H9 (cell line): ENCODE data around the gene S100A7A. TPM values are rescaled to one million over a fixed set of nuclear protein-coding genes. Genes with fewer than 3 reads are reported as not detected.
A peak's percentile ranks its signal among the peaks of the same experiment; 100 is the strongest.

ENCODE experiments used
- DNase-seq: peaks from one replicate; pipeline ENCODE4 v3.0.0-alpha.2; 2017
- H2AFZ ChIP-seq: one replicate; pipeline ENCODE4 v1.6.1; 2013; ENCODE audit warnings: mild to moderate bottlenecking, low read length, control low read depth, moderate library complexity
- H2AK5ac ChIP-seq: 2 replicates; pipeline ENCODE4 v1.6.1; 2013; ENCODE audit warnings: low read length, control low read depth, mixed read lengths; ENCODE audit not compliant: insufficient read length
- H2BK120ac ChIP-seq: one replicate; pipeline ENCODE4 v1.6.1; 2013; ENCODE audit warnings: low read depth, mild to moderate bottlenecking, low read length, control low read depth, inconsistent platforms; ENCODE audit not compliant: poor library complexity, severe bottlenecking
- H2BK12ac ChIP-seq: 2 replicates; pipeline ENCODE4 v1.6.1; 2013; ENCODE audit warnings: low read length, control low read depth, mixed read lengths, low read depth; ENCODE audit not compliant: insufficient read length
- H2BK15ac ChIP-seq: 2 replicates; pipeline ENCODE4 v1.6.1; 2013; ENCODE audit warnings: low read depth, low read length, control low read depth
- H2BK20ac ChIP-seq: one replicate; pipeline ENCODE4 v1.6.1; 2013; ENCODE audit warnings: low read depth, mild to moderate bottlenecking, low read length, control low read depth, inconsistent platforms; ENCODE audit not compliant: poor library complexity, severe bottlenecking
- H2BK5ac ChIP-seq: 2 replicates; pipeline ENCODE4 v1.6.1; 2013; ENCODE audit warnings: low read length, control low read depth, mixed read lengths; ENCODE audit not compliant: insufficient read length
- H3K14ac ChIP-seq: 2 replicates; pipeline ENCODE4 v1.6.1; 2013; ENCODE audit warnings: low read length, control low read depth; ENCODE audit not compliant: insufficient read depth
- H3K18ac ChIP-seq: 2 replicates; pipeline ENCODE4 v1.6.1; 2013; ENCODE audit warnings: low read depth, mild to moderate bottlenecking, mixed read lengths, low read length, control low read depth; ENCODE audit not compliant: insufficient read length
- H3K23ac ChIP-seq: 2 replicates; pipeline ENCODE4 v1.6.1; 2013; ENCODE audit warnings: low read length, control low read depth, mixed read lengths, low read depth; ENCODE audit not compliant: insufficient read length
- H3K23me2 ChIP-seq: 2 replicates; pipeline ENCODE4 v1.6.1; 2013; ENCODE audit warnings: low read depth, mild to moderate bottlenecking, mixed read lengths, low read length, control low read depth; ENCODE audit not compliant: insufficient read length, poor library complexity, severe bottlenecking
- H3K27ac ChIP-seq: 2 replicates; pipeline ENCODE4 v1.5.1; 2013; ENCODE audit warnings: low read length, control low read depth, mixed read lengths, low read depth; ENCODE audit not compliant: insufficient read length
- H3K27me3 ChIP-seq: 2 replicates; pipeline ENCODE4 v1.6.1; 2013; ENCODE audit warnings: low read length, control low read depth, inconsistent platforms; ENCODE audit not compliant: insufficient read depth
- H3K4ac ChIP-seq: 2 replicates; pipeline ENCODE4 v1.6.1; 2013; ENCODE audit warnings: low read depth, mild to moderate bottlenecking, control low read depth, inconsistent platforms, low read length, moderate library complexity
- H3K4me1 ChIP-seq: 2 replicates; pipeline ENCODE4 v1.6.1; 2013; ENCODE audit warnings: low read length, control low read depth, inconsistent platforms; ENCODE audit not compliant: insufficient read depth
- H3K4me2 ChIP-seq: 2 replicates; pipeline ENCODE4 v1.6.1; 2013; ENCODE audit warnings: low read length, control low read depth, mixed read lengths; ENCODE audit not compliant: insufficient read length, insufficient read depth
- H3K56ac ChIP-seq: 2 replicates; pipeline ENCODE4 v1.6.1; 2013; ENCODE audit warnings: low read depth, mild to moderate bottlenecking, mixed read lengths, low read length, control low read depth; ENCODE audit not compliant: insufficient read length
- H3K79me1 ChIP-seq: 2 replicates; pipeline ENCODE4 v1.6.1; 2013; ENCODE audit warnings: low read depth, mild to moderate bottlenecking, moderate library complexity, low read length, control low read depth, inconsistent platforms; ENCODE audit not compliant: insufficient read depth, poor library complexity, severe bottlenecking
- H3K79me2 ChIP-seq: 2 replicates; pipeline ENCODE4 v1.6.1; 2013; ENCODE audit warnings: low read length, control low read depth, inconsistent platforms; ENCODE audit not compliant: insufficient read depth
- H3K9ac ChIP-seq: 2 replicates; pipeline ENCODE4 v1.6.1; 2013; ENCODE audit warnings: low read length, control low read depth, mixed read lengths; ENCODE audit not compliant: insufficient read length; ENCODE audit errors: extremely low read depth
- H3K9me3 ChIP-seq: one replicate; pipeline ENCODE4 v1.6.1; 2013; ENCODE audit warnings: low read depth, low read length, inconsistent platforms; ENCODE audit not compliant: control insufficient read depth
- H3T11ph ChIP-seq: one replicate; pipeline ENCODE4 v1.6.1; 2013; ENCODE audit warnings: mild to moderate bottlenecking, low read length, control low read depth, inconsistent platforms
- H4K20me1 ChIP-seq: one replicate; pipeline ENCODE4 v1.6.1; 2013; ENCODE audit not compliant: control insufficient read depth, insufficient read length, insufficient read depth
- H4K5ac ChIP-seq: 2 replicates; pipeline ENCODE4 v1.6.1; 2013; ENCODE audit warnings: low read depth, mild to moderate bottlenecking, mixed read lengths, low read length, control low read depth; ENCODE audit not compliant: insufficient read length
- H4K8ac ChIP-seq: replicated peaks from 2 replicates; pipeline ENCODE4 v1.6.1; 2013; ENCODE audit warnings: low read length, control low read depth, mixed read lengths, low read depth; ENCODE audit not compliant: insufficient read length
- H4K91ac ChIP-seq: 2 replicates; pipeline ENCODE4 v1.6.1; 2013; ENCODE audit warnings: low read depth, mild to moderate bottlenecking, moderate library complexity, mixed read lengths, low read length, control low read depth; ENCODE audit not compliant: insufficient read length
- H3K27ac Mint-ChIP-seq, 3 experiments: 2 replicates in 2 of 3; 3 replicates in 1 of 3; pipeline ENCODE4 v1.8.0; 2020 to 2021; ENCODE audit warnings: mixed read lengths in 3 of 3, mild to moderate bottlenecking in 1 of 3, moderate library complexity in 1 of 3
- H3K27me3 Mint-ChIP-seq: 2 replicates; pipeline ENCODE4 v1.8.0; 2021; ENCODE audit warnings: low read depth, mild to moderate bottlenecking, moderate library complexity, mixed read lengths
- H3K36me3 Mint-ChIP-seq, 3 experiments: 2 replicates in 2 of 3; 3 replicates in 1 of 3; pipeline ENCODE4 v1.8.0; 2020 to 2021; ENCODE audit warnings: low read depth in 3 of 3, mixed read lengths in 3 of 3; ENCODE audit not compliant: insufficient read depth in 1 of 3
- H3K4me1 Mint-ChIP-seq, 2 experiments: 2 replicates each; pipeline ENCODE4 v1.8.0; 2020; ENCODE audit warnings: mixed read lengths in 2 of 2
- H3K4me3 Mint-ChIP-seq, 2 experiments: 2 replicates in 1 of 2; 3 replicates in 1 of 2; pipeline ENCODE4 v1.8.0; 2020 to 2021; ENCODE audit warnings: mild to moderate bottlenecking in 2 of 2, mixed read lengths in 2 of 2, moderate library complexity in 1 of 2
- H3K9me3 Mint-ChIP-seq, 2 experiments: 2 replicates in 1 of 2; 3 replicates in 1 of 2; pipeline ENCODE4 v1.8.0; 2020; ENCODE audit warnings: mild to moderate bottlenecking in 2 of 2, mixed read lengths in 2 of 2, moderate library complexity in 1 of 2
- CTCF ChIP-seq: fragments of 200-600 bp; sonication (generic); conservative IDR thresholded peaks from 3 replicates; pipeline ENCODE4 v1.8.0; 2021; ENCODE audit warnings: antibody characterized with exemption, mild to moderate bottlenecking
- WGBS: extraction: QIAGEN DNeasy Blood & Tissue Kit; methylation state at CpG from one replicate; pipeline ENCODE4 v1.1.7; 2013; ENCODE audit warnings: missing lambda C conversion rate, low lambda C conversion rate, mixed read lengths; ENCODE audit not compliant: insufficient read length; ENCODE audit errors: extremely low coverage; 5-methylcytosine and 5-hydroxymethylcytosine counted together
- total RNA-seq: library from RNA; stranded (reverse); gene quantifications from 2 replicates; pipeline ENCODE4 v1.2.1, GENCODE V29; 2021

S100A7A gene
- total RNA-seq, 1 experiment from 2014 or later = not detected

GRCh38 chr1:153396461-153396860 is 19.9 kb upstream of the S100A7A start:
- no peak overlapping the region for H4K91ac ChIP-seq
- H3K23ac ChIP-seq = no peak overlapping the region
- H2AK5ac ChIP-seq = no peak overlapping the region
- Mint-ChIP-seq H3K27ac (no peak overlapping the region), H3K36me3 (no peaks in the 10 kb centered on the region; a peak in 1 of 7 replicates), H3K9me3 (no peaks in the 10 kb centered on the region), H3K4me1 (peaks cover 0 to 2% of the 10 kb centered on the region in 2 experiments; a peak in 1 of 4 replicates), H3K27me3 (peaks cover 9% of the 10 kb centered on the region), H3K4me3 (no peak overlapping the region)
- no peaks in the 10 kb centered on the region for H3K23me2 ChIP-seq
- no peak overlapping the region for H3K27ac ChIP-seq
- no CpG with 5 or more reads among the region's 6 CpGs for WGBS
- H3K4me1 ChIP-seq = no peaks in the 10 kb centered on the region
- no peak overlapping the region for H3K4me2 ChIP-seq
- H3K79me2 ChIP-seq = no peaks in the 10 kb centered on the region
- peak; percentile 4 for DNase-seq
- H3K27me3 ChIP-seq = no peaks in the 10 kb centered on the region
- H4K5ac ChIP-seq = no peak overlapping the region
- H3K14ac ChIP-seq = no peak overlapping the region; the same call in 1 of the 2 replicates
- H2BK120ac ChIP-seq = no peak overlapping the region
- no peaks in the 10 kb centered on the region for H4K20me1 ChIP-seq
- H4K8ac ChIP-seq = no peak overlapping the region
- no peak overlapping the region for H3K4ac ChIP-seq
- TF ChIP-seq CTCF = no peak
- H3K9ac ChIP-seq = no peak overlapping the region
- H3K18ac ChIP-seq = no peak overlapping the region
- H3K56ac ChIP-seq = no peak overlapping the region
- no peaks in the 10 kb centered on the region for H3K9me3 ChIP-seq
- no peak overlapping the region for H2BK15ac ChIP-seq
- no peak overlapping the region for H2AFZ ChIP-seq
- no peak overlapping the region for H3T11ph ChIP-seq
- H2BK12ac ChIP-seq = no peak overlapping the region
- H2BK5ac ChIP-seq = no peak overlapping the region
- H2BK20ac ChIP-seq = no peak overlapping the region
- H3K79me1 ChIP-seq = no peaks in the 10 kb centered on the region
